Erythroblast (primary cell): ENCODE measurements around the gene MPI.

Source experiments
- GATA1 ChIP-seq: IDR thresholded peaks from 2 replicates; pipeline ENCODE4 v1.6.1; 2011; ENCODE audit warnings: low read depth, mild to moderate bottlenecking, control low read depth, low read length, moderate library complexity
- POLR2A ChIP-seq: IDR thresholded peaks from 2 replicates; pipeline ENCODE4 v1.6.1; 2011; ENCODE audit warnings: mild to moderate bottlenecking, low read length

DNA sequence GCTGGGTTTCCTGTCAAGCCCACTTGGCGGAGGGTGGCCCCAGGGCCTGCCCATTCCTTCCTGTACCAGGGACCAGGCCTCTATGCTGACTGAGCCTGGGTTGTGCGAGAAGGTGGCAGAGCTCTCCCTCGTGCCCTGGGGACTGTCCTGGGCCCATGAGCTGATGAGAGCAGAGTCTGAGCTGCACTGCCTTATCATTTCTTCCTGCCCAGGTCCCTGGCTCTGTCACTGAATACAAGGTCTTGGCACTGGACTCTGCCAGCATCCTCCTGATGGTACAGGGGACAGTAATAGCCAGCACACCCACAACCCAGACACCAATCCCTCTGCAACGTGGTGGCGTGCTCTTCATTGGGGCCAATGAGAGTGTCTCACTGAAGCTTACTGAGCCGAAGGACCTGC, 7.5 kb downstream of the MPI start:
- TF ChIP-seq POLR2A (no peak), GATA1 (no peak)
